Stimulated activated CD4-positive, alpha-beta T cell treated with anti-CD3 and anti-CD28 coated beads, Interleukin-12 subunit alpha, Interleukin-12 subunit beta, amount 100 ng/mL, for 24 hours (primary cell): ENCODE results near the gene SPDEF.

Experiments
- DNase-seq, 2 experiments: peaks; one replicate each; pipeline ENCODE4 v3.0.0-alpha.2; 2020; ENCODE audit warnings: low read depth in 2 of 2

Gene SPDEF

GRCh38 chr6:34563513-34563870 lies 7.4 kb upstream of the SPDEF start:
- DNase-seq: no peak

- DNase-seq: no peak
Observed at GRCh38 chr6:34562861-34563512, 6.9 kb upstream of the SPDEF start.

- no peak for DNase-seq
Observed at GRCh38 chr6:34562350-34562749, 6.2 kb upstream of the SPDEF start.

- DNase-seq: no peak
Observed at GRCh38 chr6:34561227-34561530, 5.0 kb upstream of the SPDEF start.

GRCh38 chr6:34560366-34561226 lies 4.5 kb upstream of the SPDEF start:
- no peak for DNase-seq

- no peak for DNase-seq
Observed at GRCh38 chr6:34559651-34560365, 3.7 kb upstream of the SPDEF start.

GRCh38 chr6:34558172-34558714 lies 2.1 kb upstream of the SPDEF start:
- DNase-seq: no peak

GRCh38 chr6:34557228-34557627 lies 1.1 kb upstream of the SPDEF start:
- no peak for DNase-seq

- DNase-seq: no peak
Observed at GRCh38 chr6:34556493-34556892, 364 bp upstream of the SPDEF start.

- no peak for DNase-seq
Observed at GRCh38 chr6:34555328-34555727, 801 bp downstream of the SPDEF start.

- no peak for DNase-seq
Observed at GRCh38 chr6:34555007-34555322, 1.2 kb downstream of the SPDEF start.

GRCh38 chr6:34554291-34555006 lies 1.7 kb downstream of the SPDEF start:
- DNase-seq: no peak

- no peak for DNase-seq
Observed at GRCh38 chr6:34553750-34554149, 2.4 kb downstream of the SPDEF start.

GRCh38 chr6:34553146-34553545 lies 3.0 kb downstream of the SPDEF start:
- no peak for DNase-seq

- DNase-seq: no peak
Observed at GRCh38 chr6:34552620-34553019, 3.5 kb downstream of the SPDEF start.

- no peak for DNase-seq
Observed at GRCh38 chr6:34551720-34552119, 4.4 kb downstream of the SPDEF start.

GRCh38 chr6:34549804-34550202 lies 6.3 kb downstream of the SPDEF start:
- no peak for DNase-seq

GRCh38 chr6:34549026-34549803 lies 6.9 kb downstream of the SPDEF start:
- no peak for DNase-seq

- no peak for DNase-seq
Observed at GRCh38 chr6:34547701-34548644, 8.2 kb downstream of the SPDEF start.
